ENCODE measurements around the gene SHC2.
"Not testable (repeated sequence)": the region's sequence is repeated elsewhere in the genome, so short reads cannot be mapped to it uniquely, and the experiment has no call there.

SHC2 gene

DNA sequence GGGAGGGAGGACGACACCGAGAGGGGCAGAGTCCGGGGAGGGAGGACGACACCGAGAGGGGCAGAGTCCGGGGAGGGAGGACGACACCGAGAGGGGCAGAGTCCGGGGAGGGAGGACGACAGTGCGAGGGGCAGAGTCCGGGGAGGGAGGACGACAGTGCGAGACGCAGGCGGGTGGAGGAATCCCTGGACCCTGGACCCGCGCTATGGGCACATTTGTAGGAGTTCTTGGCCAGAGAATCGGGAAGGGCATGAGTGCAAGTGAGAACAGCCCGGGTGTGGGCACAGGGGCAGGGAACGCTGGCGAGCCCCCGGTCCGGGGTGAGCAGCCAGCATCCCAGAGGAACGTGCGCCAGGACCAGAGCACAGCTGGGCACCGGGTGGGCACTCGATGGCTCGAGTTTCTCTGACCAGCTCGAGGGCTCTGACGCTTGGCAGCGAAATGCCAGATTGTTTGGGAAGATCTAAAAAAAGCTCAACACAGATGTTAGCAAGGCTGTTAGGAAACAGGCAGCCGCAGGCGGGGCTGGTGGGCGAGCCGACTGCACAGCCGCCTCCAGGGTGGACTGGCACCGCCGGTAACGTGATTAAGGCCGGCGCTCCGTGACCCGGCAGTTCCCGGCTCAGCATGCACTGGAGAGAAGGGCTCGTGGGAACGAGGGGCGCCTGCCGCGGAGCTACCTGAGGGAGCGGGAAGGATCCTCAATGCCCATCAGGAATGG lies 33.9 kb downstream of the SHC2 start:
- no peaks in the 10 kb centered on the region for H3K27me3 Mint-ChIP-seq
- no peak for ATAC-seq (replicated peaks)
- no peak overlapping the region for H3K27ac Mint-ChIP-seq
- peaks cover 0 to 4% of the 10 kb centered on the region in 2 donors for H3K9me3 Mint-ChIP-seq
- no peak overlapping the region for H3K4me3 Mint-ChIP-seq
- H3K4me1 Mint-ChIP-seq (ENCODE audit: low read depth in 2 of 2), result no peaks in the 10 kb centered on the region
- peaks cover 2% of the 10 kb centered on the region for H3K36me3 Mint-ChIP-seq (ENCODE audit: insufficient read depth)
- no peak for DNase-seq

GRCh38 chr19:425056-425455 lies 35.8 kb downstream of the SHC2 start:
- H3K9me3 Mint-ChIP-seq, result no peaks in the 10 kb centered on the region
- no peak overlapping the region for H3K27ac Mint-ChIP-seq
- H3K4me1 Mint-ChIP-seq (ENCODE audit: low read depth in 2 of 2), result no peaks in the 10 kb centered on the region
- no peak for ATAC-seq (replicated peaks)
- peaks cover 2% of the 10 kb centered on the region for H3K36me3 Mint-ChIP-seq (ENCODE audit: insufficient read depth)
- H3K4me3 Mint-ChIP-seq, result no peak overlapping the region
- H3K27me3 Mint-ChIP-seq, result no peaks in the 10 kb centered on the region
- no peak for DNase-seq

DNA sequence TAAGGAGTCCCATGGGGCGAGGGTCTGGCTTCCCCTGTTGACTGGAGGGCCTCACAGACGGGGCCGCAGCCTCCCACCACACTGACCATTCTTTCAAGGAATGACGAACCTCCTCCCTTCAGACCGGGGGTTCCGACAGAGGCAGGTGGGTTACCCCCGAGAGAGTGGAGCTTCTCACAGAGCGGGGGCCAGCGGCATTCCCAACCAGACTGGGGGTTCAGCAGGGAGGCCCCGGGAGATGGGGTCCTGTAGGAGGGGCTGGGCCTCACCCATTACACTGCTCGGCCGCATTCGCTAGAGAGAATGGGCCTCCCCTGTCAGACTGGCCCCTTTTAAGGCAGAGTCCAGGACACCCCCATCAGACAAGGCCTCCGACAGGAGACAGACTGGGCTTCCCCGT lies 36.3 kb downstream of the SHC2 start:
- H3K27ac Mint-ChIP-seq, result no peak overlapping the region
- no peak for ATAC-seq (replicated peaks)
- H3K9me3 Mint-ChIP-seq, result no peaks in the 10 kb centered on the region
- H3K27me3 Mint-ChIP-seq, result no peaks in the 10 kb centered on the region
- H3K36me3 Mint-ChIP-seq (ENCODE audit: insufficient read depth), result peaks cover 2% of the 10 kb centered on the region
- no peak overlapping the region for H3K4me3 Mint-ChIP-seq
- no peak for DNase-seq
- H3K4me1 Mint-ChIP-seq (ENCODE audit: low read depth in 2 of 2), result no peaks in the 10 kb centered on the region

DNA sequence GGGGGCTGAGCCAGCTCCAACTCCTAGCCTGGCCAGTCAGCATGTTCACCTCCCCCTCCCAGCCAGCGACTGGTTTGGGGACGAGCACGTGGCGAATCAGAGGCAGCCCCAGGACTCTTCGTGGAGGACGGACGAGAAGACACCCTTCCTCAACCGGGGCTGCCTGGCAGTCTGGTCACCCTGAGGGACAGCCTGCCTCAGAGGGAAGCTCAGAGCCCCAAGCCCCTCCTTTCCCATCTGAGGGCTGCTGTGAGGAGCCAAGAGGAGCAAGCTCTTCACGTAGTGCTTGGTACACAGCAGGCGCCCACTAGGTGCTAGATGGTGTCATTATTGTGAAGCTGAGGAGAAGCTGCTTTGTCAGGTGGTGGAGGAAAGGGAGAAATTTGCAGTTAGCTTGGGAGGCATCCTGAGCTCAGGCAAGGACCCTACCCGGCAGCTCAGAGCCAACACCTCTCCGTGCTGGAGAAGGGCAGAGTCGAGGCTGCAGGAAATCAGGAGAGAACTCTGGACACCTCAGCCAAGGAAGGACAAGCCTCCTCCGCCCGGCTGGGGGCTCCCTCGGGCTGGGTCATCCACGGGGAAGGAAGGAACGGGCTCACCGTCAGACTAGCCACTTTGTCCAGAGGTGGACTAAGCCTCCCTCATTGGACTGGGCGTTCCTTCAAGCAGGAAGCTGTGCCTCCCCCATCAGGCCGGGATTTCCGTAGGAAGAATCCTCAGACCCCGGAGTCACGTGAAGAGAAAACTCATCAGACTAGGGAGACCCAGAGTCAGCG lies 37.0 kb downstream of the SHC2 start:
- H3K4me1 Mint-ChIP-seq (ENCODE audit: low read depth in 2 of 2), result no peaks in the 10 kb centered on the region
- no peaks in the 10 kb centered on the region for H3K27me3 Mint-ChIP-seq
- no peak for ATAC-seq (replicated peaks)

GRCh38 chr19:422917-423226 lies 38.0 kb downstream of the SHC2 start:
- not testable (repeated sequence) for H3K9me3 Mint-ChIP-seq; ATAC-seq (replicated peaks); H3K27me3 Mint-ChIP-seq; H3K4me1 Mint-ChIP-seq (ENCODE audit: low read depth in 2 of 2); DNase-seq; H3K4me3 Mint-ChIP-seq; H3K27ac Mint-ChIP-seq; H3K36me3 Mint-ChIP-seq (ENCODE audit: insufficient read depth)

More for the DNA sequence above, 37.0 kb downstream of the SHC2 start:
- Mint-ChIP-seq H3K9me3 (no peaks in the 10 kb centered on the region), H3K36me3 (ENCODE audit: insufficient read depth) (peaks cover 2% of the 10 kb centered on the region), H3K4me3 (no peak overlapping the region), H3K27ac (no peak overlapping the region)
- DNase-seq, result no peak

DNA sequence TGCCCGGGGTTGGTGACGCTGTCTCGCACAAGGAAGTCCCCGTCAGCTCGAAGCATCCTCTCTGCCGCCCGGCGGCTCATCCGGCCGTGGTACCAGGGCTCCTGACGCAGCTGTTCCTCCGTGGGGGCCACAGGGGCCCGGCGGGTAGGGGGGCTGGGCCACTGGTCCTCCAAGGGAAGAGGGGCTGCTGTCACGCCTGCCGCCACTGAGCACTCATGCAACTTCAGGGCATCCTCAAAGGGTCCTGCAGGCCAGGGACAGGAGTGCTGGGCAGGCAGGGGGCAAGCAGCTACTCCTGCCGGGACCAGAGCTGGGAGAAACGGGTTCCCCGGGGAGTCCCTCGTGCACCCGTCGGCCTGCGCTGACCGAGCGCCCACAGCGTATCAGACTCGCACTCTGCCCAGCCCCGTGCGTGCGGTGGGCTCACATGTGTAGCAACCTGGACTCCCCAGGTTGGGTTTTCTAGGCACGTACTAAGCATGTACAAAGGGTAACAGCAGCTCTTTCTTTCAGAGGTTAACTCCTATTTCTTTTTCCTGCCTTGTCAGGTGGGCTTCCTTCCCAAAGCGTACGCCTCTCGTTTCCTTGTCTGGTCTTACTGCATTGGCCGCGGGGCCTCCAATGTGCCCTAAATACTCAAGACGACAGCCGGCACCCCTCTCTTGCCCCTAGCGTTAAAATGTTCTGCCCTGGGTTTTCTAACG lies 38.5 kb downstream of the SHC2 start:
- no peak for ATAC-seq (replicated peaks)
- H3K4me1 Mint-ChIP-seq (ENCODE audit: low read depth in 2 of 2), result no peaks in the 10 kb centered on the region
- no peak overlapping the region for H3K27ac Mint-ChIP-seq
- H3K36me3 Mint-ChIP-seq (ENCODE audit: insufficient read depth), result no peaks in the 10 kb centered on the region
- H3K4me3 Mint-ChIP-seq, result no peak overlapping the region
- no peaks in the 10 kb centered on the region for H3K9me3 Mint-ChIP-seq
- DNase-seq, result no peak
- no peaks in the 10 kb centered on the region for H3K27me3 Mint-ChIP-seq

GRCh38 chr19:419721-420515 lies 40.9 kb downstream of the SHC2 start:
- Mint-ChIP-seq H3K9me3 (no peaks in the 10 kb centered on the region), H3K4me1 (ENCODE audit: low read depth in 2 of 2) (no peaks in the 10 kb centered on the region), H3K36me3 (ENCODE audit: insufficient read depth) (no peaks in the 10 kb centered on the region), H3K4me3 (no peak overlapping the region), H3K27me3 (no peaks in the 10 kb centered on the region), H3K27ac (no peak overlapping the region)
- DNase-seq, result no peak
- no peak for ATAC-seq (replicated peaks)

DNA sequence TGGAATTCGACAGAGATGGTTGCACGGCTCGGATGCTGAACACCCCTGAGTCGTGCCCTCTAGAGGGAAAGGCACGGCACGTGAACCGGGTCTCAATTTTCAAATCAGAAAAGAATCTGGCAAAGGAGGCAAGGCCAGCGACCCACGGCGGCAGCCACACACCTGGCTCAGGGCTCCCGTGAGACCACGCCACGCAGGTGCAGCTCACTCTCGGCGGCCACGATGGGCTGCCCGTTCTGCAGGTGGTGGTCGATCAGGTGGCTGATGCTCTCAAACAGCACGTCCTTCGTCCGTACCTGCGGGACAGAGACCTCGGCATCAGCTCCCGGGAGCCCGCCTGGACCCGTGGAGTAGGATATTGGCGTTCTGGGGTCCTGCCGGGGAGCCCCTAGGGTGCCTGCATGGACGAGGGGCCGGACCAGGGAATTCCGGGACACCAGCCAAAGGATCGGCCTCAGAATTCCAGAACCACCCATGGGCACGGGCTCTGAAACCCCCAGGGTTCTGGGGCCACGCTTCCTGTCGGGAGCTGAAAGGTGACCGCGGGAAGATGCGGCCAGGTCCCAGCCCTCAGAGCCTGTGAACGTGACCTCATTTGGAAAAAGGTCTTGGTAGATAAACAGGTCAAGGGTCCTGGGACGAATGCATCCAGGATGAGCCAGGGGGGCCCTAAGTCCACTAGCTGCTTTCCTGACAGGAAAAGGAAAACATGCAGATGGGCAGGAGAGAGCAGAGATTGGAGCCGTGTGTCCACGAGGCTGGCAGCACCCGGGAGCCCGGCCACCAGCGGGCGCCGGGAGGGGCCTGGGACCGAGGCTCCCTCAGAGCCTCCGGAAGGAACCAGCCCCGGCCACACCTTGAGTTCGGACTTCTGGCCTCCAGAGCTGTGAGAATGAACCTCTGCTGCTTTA lies 41.8 kb downstream of the SHC2 start:
- DNase-seq (no peak), ATAC-seq (replicated peaks) (no peak)
- Mint-ChIP-seq H3K27ac (no peak overlapping the region), H3K9me3 (no peaks in the 10 kb centered on the region), H3K36me3 (ENCODE audit: insufficient read depth) (no peaks in the 10 kb centered on the region), H3K27me3 (no peaks in the 10 kb centered on the region), H3K4me3 (no peak overlapping the region), H3K4me1 (ENCODE audit: low read depth in 2 of 2) (no peaks in the 10 kb centered on the region)

DNA sequence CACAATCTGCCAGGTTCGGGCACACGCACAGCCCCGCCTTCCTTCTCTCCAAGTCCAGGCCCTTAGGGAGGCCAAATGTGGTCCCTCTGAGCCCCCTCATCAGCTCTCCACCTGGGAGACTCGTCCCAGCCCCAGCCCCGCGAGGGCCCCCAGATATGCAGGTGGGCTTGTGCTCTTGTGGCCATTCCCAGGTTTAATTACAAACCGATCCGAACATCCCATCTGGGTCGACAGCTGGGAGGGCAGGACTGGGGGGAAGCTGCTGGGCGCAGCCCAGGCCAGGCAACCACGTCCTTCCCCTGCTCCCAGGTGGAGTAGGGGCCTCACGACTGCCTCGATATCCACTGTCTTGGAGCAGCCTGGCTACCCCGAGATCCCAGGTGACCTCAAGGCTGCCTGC lies 44.4 kb downstream of the SHC2 start:
- DNase-seq, result no peak
- Mint-ChIP-seq H3K36me3 (ENCODE audit: insufficient read depth) (no peaks in the 10 kb centered on the region), H3K27me3 (no peaks in the 10 kb centered on the region), H3K9me3 (no peaks in the 10 kb centered on the region), H3K27ac (no peak overlapping the region), H3K4me3 (no peak overlapping the region), H3K4me1 (ENCODE audit: low read depth in 2 of 2) (no peaks in the 10 kb centered on the region)
- no peak for ATAC-seq (replicated peaks)

DNA sequence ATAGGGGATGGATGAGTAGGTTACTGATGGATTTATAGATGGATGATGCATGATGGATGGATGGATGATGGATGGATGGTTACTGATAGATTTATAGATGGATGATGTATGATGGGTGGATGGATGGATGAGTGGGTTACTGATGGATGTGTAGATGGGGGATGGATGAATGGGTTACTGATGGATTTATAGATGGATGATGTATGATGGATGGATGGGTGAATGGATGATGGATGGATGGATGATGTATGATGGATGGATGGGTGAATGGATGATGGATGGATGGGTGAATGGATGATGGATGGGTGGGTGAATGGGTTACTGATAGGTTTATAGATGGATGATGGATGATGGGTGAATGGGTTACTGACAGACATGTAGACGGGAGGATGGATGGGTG lies 45.5 kb downstream of the SHC2 start:
- H3K27me3 Mint-ChIP-seq, result peaks cover 0 to under 1% of the 10 kb centered on the region in 2 donors
- ATAC-seq (replicated peaks), result no peak

GRCh38 chr19:413756-414420 lies 46.9 kb downstream of the SHC2 start:
- Mint-ChIP-seq H3K9me3 (no peaks in the 10 kb centered on the region), H3K4me1 (ENCODE audit: low read depth in 2 of 2) (peaks cover 5 to 6% of the 10 kb centered on the region in 2 donors), H3K27ac (no peak overlapping the region), H3K4me3 (no peak overlapping the region), H3K36me3 (ENCODE audit: insufficient read depth) (no peaks in the 10 kb centered on the region), H3K27me3 (peaks cover 9 to 13% of the 10 kb centered on the region in 2 donors)
- no peak for DNase-seq
- ATAC-seq (replicated peaks), result no peak

More for the DNA sequence above, 45.5 kb downstream of the SHC2 start:
- H3K27ac Mint-ChIP-seq, result no peak overlapping the region
- H3K36me3 Mint-ChIP-seq (ENCODE audit: insufficient read depth), result no peaks in the 10 kb centered on the region
- no peak overlapping the region for H3K4me3 Mint-ChIP-seq
- DNase-seq, result no peak
- no peaks in the 10 kb centered on the region for H3K4me1 Mint-ChIP-seq (ENCODE audit: low read depth in 2 of 2)
- H3K9me3 Mint-ChIP-seq, result no peaks in the 10 kb centered on the region

Measured in effector memory CD8-positive, alpha-beta T cell (primary cell).